ENCODE data around the gene RPS21.

The RPS21 gene

DNA sequence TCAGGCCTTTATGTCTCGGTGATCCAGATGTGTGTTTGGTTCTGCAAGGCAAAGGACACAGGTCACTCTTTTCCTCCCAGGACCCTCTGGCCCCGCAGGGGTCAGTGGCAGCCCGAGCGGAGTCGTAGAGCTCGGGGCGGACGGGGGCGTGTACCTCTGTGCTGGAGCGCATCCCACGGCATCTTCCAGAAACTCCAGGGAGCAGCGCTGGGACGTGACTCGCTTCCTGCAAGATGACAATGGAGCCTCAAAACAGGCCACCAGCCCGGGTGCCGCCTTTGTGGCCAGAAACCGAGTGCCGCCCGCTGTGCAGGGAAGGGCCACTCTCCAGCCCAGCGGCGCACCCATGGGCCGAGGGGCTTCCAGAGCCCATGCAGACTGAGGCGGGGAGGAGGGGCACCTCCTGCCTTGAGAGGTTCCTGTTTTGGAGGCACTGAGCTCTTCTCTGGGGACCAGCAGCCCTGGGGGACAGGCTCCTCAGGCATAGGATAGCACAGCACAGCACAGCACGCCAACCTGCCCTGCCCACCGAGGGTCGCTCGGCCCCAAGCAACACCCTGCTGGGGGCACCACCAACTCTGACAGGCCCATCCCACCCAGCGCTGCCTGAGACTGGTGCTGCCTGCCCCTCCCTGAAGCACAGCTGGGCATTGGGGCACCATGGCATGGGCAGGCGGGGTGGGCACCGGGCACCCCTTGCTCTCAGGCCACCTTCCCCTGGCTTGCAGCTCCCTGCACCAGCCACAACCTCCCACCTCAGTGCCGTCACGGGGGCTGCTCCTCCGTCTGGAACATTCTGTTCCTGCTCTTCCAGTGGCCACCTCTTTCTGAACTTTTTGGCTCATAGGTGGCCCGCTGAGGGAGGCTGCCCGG, 9.7 kb downstream of the RPS21 start:
- no peak for DNase-seq

DNA sequence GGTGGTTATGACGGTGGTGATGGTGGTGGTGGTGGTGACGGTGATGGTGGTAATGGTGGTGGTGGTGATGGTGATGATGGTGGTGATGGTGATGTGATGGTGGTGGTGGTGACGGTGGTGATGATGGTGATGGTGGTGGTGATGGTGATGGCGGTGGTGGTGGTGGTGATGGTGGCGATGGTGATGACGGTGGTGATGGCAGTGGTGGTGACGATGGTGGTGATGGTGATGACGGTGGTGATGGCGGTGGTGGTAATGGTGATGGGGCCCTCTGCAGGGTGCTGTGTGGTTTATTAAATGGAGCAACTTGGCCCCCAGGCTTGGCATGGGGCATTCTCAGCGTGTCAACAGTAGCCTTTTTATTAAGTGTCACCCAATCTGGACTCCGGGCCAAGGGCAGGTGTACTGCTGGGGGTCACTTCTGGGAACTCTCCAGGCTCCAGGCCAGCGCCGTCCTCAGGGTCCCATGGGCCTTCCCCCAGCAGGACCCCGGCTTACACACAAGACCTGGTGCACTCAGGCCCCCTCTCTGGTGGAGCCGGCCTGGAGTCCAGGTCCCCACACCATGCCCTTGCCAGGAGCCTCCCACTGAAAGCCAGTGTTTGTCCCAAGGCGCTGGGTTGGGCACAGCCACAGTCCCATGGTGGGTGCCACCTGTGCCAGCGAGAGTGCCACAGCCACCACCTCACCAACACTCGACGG, 11.4 kb downstream of the RPS21 start:
- no peak for DNase-seq

DNA sequence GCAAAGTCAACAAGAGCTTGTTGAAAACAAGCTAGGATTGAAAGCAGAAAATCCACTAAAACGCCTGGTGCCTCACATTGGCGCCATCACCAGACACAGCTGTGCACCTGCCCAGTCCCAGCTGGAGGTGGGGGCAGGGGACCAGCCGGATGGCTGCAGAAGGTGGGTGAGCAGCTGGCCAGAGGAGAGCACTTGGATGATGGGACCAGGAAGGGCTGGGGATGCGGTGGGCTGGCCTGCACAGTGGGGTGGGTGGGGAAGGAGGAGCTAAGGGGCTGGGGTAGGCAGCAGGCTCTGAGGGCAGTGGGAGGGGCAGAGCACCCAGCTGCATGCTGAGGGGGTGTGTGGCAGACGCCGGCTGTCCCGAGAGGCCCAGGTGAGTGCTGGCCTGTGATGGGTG, 13.1 kb downstream of the RPS21 start:
- DNase-seq: no peak

DNA sequence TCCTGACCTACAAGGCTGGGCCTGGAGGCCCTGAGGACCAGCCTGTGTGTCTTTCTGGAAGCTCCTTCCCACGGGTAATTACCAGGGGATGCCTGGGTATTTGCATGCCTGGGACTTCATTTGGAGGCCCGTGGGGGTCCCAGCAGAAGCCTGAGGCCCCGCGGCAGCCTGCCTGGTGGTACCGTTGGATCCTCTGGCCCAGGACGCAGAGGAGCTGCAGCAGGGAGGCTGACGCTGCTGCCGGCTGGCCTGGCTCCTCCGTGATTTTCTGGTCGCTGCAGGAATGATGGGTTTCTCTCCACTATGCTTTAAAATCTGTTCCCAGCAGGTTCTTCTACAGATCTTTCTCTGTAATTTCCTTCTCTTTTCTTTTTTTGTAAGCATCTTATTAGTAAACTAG, 13.6 kb downstream of the RPS21 start:
- no peak for DNase-seq

DNA sequence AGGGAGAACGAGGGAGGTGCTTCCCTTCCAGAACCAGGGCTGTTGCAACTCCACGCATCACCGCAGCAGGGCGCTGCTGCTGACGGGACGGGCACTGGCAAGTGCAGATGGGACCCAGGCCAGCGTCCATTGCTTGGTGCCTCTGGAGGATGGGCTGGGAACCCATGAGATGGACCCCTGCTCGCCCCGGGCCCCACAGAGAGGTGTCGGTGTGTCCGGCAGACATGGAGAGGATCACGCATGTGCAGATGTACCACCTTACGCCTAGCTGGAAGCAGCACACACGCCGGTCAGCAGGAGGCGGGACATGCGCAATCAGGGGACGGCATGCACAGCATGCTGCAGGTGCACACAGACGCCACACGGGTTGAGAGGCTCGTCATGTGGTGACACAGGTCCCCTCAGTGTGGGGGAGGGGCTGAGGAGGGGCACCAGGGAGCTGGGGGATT, 14.5 kb downstream of the RPS21 start:
- no peak for DNase-seq

DNA sequence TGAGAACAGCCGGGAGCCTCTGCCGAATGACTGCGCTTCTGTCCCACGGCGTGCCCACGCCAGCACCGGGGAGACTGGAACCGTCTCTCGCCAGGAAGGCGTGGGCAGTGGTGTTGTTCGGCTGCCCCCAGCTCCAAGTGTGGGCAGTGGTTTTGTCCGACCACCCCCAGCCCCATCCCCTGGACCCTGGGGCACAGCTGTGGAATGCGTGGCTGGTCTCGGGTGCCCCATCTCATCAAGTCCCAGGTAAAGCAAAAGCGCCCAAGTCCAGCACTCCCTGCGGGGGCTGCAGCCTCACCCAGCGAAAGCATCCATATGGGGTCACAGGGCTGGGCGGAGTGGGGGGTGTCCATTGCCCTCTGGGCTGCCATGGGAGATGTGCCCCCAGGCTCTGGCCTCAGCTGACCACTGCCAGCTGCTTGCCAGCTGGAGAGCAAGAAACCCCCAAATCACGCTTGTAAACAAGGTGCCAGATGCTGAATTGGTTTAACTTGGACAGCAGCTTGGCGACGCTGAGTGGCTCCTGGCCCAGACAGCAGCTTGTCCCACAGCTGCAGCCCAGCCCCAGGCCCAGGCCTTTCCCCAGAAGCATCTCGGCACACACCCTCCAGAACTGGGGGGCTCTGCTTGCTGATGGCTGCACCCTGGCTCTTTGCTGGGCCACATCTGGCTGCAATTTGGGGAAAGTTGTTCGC, 15.7 kb downstream of the RPS21 start:
- DNase-seq: no peak

DNA sequence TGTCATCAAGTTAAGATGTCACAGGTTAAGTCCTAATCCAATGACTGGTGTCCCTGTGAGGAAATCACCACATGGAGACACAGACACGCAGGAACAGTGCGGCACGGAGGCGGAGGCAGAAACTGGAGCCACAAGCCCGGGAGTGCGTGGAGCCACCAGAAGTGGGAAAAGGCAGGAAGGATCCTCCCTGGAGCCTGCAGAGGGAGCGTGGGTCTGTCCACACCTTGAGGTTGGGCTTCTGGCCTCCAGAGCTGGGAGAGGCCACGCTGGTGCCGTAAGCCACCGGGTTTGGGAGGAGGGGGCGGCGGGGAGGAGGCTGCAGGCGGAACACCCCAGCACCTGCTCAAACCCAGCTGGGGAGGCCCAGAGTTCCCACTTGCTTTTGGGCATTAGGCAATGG, 16.4 kb downstream of the RPS21 start:
- DNase-seq: no peak

DNA sequence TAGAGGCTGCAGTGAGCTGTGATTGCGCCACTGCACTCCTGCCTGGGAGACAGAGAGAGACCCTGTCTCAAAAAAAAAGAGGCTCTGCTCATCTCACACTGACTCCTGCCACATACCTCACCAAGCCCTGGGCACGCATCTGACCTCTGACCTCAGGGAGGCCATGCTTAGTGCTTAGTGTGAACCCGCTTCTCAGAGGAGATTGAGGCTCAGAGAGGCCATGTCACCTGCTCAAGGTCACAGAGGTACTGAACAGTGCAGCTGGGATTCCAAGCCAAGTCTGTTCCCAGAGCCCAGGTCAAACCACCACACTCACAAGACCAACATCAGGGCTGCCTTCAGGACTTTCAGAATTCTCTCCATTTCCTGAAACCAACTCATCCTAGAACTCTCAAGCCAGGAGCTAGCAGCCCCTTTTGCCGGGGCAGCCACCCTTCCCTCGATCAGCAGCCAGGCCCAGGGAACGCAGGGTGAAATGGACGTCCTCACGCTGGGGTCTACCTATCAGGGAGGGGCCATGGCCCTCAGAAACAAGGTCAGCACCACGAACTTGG, 17.3 kb downstream of the RPS21 start:
- no peak for DNase-seq

DNA sequence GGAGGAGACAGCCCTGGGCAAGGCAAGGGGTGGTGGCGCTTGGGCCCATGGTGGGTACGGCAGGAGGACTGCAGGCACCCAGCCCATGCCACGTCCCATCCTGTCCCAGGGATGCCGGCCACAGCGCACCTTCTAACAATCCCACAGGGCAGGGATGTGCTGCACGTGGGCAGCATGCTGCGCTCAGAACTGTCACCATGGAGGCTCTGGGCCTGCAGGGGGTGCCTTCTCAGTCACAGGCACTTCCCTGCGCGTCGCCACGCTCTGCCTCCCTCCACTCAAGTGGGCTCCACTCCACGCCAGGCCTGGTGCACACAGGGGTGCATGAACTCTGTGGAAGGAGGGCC, 17.8 kb downstream of the RPS21 start:
- no peak for DNase-seq

DNA sequence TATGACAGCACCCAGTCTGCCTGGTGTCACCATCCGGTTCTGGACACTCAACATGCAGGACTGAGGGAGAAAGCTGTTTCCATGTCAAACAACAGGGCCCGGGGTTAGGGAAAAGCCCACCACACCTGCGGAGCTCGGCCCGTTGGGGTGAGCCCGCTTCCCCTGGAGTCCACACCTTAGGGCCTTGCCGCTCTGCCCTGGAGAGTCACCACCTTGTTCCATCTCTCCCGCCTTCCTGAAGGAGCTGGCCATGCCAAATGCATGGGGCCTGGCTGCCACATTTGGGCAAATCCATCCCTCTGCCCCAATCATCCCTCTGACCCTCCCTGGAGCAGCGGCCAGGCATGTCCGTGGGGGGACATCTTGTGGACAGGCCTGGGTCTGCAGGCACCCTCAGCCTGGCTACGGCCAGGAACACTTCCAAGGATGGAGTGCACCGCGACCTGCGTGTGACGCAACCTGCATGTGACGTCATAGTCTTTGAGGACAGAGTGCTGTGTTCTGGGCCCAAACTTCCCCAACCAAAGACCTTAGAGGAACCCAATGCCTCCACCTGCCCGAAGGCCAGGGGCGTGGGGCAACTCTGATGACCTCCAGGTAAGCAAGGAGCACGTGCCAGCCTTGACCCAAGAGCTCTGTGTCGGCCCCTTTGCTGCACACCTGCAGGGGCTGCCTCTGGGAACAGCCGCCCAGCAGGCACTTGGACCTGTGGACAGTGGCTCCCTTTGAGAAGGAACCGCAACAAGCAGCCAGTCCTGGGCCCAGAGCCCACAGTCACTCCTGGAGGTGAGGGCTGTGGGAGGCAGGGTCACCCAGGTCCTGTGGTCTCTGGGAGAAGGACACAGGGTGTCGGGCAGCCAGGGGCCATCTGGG, 18.4 kb downstream of the RPS21 start:
- DNase-seq: peak in 4 of 14 donors; percentile 14 to 77 (median 16)

DNA sequence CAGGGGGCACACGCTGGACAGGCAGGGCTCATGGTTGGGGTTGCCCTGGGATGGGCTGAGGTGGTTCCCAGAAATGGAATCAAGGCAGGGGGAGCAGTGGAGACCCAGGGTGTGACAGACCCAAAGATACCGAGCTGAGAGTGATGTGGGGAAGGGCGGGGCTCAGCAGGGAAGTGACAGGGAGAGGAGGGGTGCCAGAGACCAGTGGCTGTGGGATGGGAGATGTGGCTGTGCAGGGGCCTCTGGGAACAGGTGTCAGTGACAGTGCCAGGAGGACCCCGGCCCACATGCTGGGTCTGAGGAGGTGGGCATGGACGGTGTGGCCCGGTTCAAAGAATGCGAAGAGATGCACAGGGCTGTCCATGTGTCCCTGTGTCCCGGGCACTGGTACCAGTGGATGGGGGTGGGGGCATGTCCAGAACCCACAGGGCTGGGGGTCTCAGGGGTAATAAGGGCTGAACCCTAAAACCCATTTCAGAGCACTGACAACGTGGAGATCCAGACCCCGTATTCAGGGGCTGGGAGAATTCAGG, 19.1 kb downstream of the RPS21 start:
- DNase-seq: no peak

DNA sequence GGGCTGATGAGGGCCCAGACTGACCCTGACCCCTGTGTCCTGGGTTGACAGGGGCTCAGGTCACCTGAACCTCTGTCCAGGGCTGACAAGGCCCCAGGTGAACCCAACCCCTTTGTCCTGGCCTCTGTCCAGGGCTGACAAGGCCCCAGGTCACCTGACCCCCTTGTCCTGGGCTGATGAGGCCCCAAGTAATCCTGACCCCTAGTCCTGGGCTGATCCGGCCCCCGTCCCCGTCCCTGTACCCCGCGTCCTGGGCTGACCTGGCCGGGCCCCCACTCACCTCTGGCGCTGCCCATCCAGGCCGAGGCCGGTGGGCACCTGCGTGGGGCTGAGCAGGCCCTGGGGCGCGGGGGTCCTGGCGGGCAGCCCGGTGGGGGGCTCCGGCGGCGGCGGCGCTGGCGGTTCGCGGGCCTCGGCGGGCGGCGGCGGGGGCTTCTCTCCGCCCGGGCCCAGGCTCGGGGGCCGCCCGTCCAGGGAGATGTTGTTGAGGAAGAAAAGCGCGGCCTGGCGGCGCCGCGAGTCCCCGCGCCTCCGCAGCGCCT, 19.8 kb downstream of the RPS21 start:
- peak in 1 of 14 donors; percentile 22 for DNase-seq

DNA sequence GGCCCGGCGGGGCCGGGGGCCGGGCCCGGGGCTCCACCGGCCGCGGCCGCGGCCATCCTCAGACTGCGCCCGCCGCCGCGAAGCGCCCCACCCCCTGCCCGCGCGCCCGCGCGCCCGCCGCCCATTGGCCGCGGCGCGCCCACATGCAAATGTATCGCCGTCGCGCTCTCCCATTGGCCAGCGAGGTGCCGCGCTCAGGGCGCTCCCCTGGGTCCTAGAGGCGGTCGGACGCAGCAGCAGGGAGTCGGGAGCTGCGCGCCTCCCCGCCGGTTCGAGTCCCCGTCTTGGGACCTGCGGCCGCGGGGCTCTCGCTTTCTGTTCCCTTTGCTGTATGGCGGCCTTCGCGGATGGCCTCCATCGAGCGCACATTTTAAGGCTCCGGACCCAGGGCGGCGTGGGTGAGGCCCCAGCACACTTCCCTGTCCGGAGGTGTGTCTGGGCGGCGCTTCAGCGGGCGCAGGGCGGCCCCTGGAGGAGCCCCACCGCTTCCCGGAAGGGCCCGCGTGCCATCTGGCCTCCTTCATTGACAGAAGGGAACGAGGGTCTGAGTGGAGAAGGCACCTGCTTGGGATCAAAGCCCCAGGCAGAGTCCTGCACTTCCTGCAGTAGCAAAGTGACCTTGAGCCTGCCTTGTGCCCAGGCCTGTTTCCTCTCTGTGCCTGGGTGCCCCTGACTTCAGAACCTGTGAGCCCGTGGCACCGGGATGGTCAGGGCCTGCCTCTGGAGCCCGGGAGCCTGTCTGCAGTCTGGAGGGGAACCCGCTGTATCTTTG, 20.5 kb downstream of the RPS21 start, which contains the start of gene CABLES2:
TSS of gene CABLES2 (minus strand) at position 65 of the 772 bp plus-strand sequence. CDS start at position 56, 9 bp downstream.
- DNase-seq: peak in 13 of 14 donors; percentile 46 to 92 (median 82)

DNA sequence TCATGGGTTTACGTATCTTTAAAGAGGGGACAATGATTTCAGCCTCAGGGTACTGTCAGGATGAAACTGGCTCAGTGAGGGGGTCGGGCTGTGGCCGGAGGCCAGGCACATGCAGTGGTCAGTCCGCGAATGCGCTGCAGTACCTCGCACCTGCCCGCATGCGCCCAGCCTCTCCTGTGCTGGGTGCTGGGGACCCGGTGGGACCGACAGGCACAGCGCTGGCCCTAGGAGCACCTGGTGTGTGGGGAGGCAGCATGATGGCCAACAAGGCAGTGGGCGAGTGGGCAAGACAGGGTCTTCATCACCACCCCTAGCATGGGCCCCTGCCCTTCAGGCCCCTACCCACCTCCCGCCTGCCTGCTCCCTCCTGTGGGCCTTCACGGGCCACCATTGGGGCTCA, 21.2 kb downstream of the RPS21 start:
- DNase-seq: peak in 1 of 14 donors; percentile 11

DNA sequence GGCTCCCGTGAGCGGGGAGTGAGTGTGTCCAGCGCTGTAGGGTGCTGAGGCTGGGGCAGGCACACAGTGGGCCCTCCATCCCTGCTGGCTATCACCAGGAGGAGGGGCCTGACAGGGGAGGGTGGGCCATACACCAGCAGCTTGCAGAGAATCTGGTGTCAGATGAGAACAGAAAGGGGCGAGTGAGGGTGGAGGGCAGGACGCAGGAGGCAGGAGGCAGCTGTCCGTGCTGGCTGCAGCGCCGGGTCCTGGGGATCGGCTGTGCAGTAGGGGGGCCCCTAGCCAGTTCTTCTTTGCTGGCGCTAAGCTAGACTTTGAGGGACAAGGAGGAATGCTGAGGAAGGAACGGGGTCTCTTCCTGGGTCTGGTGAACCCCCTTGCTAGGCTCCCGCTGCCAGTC, 21.7 kb downstream of the RPS21 start:
- no peak for DNase-seq

DNA sequence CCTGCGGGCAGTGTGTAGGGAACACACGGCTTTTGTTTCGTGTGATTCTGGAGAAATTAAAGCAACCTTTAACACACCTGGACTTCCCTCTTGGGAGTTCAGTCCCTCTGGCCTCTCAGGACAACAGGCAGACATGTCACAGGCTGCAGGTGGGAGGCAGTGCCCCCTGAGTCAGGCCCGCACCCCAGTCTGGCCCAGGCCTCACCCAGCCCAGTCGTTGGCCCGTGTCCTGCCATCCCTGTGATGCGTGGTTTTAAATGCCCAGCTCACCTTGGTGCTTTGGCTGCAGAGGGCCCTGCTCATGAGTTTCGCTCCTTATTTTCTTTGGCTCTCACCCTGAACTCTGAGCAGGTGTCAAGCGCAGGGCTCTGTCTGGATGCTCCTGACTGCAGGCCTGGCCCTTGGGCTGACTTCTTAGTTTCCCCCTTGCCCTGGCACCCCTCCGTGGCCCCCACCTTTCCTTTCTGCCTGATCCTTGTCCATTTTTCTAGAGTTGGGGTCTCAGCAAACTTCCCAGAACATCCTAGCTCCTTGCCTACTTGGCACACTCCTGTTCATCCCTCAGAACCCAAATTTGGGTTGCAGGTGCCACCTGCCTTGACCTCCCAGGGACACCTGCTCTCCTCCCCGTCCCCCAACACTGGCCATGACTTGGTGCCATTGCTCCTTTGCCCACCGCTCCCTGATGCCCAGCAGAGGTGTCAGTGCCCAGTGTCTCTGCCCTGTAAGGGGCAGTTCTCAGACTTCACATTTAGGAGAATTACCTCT, 22.4 kb downstream of the RPS21 start:
- DNase-seq: no peak

DNA sequence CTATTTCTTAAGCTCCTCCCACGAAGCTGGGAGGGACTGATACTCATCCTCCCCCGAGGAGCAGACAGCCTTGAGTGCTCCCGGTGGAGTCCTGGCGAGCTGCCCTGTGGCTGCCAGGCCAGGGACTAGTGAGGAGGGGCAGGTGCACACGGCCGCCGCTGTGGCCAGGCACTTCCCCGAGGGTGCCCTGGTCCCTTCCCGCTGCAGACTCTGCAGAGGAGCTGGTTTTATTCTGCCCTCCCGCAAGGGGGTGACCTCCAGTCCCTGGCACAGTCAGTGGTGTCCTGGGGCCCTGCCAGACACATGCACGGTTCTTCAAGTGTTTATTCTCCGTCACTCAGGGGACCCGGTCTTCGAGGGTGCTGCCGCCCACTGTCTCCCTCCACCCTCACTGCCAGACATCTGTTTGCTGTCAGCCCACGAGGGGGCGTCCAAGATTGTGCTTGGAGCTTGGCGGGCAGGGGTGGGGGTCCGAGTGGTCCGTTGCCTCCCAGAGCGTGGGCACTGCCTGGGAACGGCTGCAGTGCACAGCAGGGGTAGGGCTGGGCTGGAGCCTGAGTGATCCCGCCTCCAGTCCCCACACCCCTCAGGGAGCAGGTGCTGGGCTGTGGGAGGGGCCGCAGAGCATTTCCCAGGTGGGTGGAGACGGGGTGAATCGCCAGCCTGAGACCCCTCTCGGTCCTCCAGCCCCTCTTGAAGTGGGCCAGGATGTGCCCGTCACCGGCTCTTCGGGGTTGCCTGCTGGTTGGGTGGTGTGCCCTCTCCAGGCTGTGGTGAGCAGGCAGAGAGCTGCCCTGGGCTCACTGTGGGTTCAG, 23.2 kb downstream of the RPS21 start:
- peak in 1 of 14 donors; percentile 6 for DNase-seq

DNA sequence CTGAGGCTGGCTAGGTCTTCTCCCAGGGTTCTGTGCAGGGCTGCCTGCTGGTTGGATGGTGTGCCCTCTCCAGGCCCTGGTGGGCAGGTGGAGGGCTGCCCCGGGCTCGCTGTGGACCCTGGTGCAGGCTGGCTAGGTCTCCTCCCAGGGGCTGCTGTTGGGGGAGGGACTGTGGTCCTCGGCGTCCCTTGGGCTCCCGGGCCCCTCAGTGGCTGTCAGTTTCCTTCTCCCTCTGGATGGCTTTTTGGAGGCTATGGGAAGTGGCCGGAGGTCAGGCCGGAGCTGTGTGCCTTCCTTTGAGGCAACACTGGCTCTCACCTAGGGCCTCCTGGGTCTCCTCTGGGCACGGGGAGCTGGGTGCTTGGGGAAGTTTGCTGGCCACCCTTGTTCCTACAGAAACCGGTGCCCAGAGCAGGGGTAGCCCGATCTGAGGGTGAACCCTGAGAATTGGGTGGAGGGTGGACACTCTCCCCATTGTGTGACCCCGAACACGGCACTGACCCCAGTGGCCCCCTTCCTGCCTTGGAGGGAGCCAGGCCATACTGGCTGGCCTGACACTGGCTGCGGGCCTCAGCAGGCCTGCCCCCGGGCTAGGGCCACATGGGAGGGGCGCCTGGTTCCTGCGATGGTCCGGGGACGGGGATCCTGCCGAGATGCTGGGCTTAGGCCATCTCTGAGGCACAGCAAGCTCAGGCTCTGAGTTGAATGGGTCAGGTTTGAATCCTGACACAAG, 24.0 kb downstream of the RPS21 start:
- DNase-seq: no peak
